HepG2 (cell line): ENCODE measurements around the gene TAGLN2. TPM values are rescaled to one million over a fixed set of nuclear protein-coding genes. Genes with fewer than 3 reads are reported as not detected.

ENCODE experiments used
- ATF1 ChIP-seq: IDR thresholded peaks from 2 replicates; pipeline ENCODE4 v1.6.1; 2016; ENCODE audit warnings: mild to moderate bottlenecking, control low read depth
- BHLHE40 ChIP-seq: IDR thresholded peaks from 2 replicates; pipeline ENCODE4 v1.6.1; 2011; ENCODE audit warnings: low read length, improper control_type of control experiment
- CBX1 ChIP-seq: IDR thresholded peaks from one replicate; pipeline ENCODE4 v1.6.1; 2016; ENCODE audit warnings: antibody characterized with exemption, low read depth
- CEBPG ChIP-seq: IDR thresholded peaks from 2 replicates; pipeline ENCODE4 v1.6.1; 2016
- E2F5 ChIP-seq: sonication (generic); formaldehyde crosslinking; conservative IDR thresholded peaks from 2 replicates; pipeline ENCODE4 v1.4.0; 2020; ENCODE audit warnings: missing genetic modification reagents
- FOSL1 ChIP-seq: sonication (generic); formaldehyde crosslinking; IDR thresholded peaks from 2 replicates; pipeline ENCODE4 v1.9.0; 2021; ENCODE audit warnings: missing genetic modification reagents, borderline replicate concordance
- FOSL2 ChIP-seq: sonication (generic); formaldehyde crosslinking; IDR thresholded peaks from 2 replicates; pipeline ENCODE4 v1.4.0; 2020; ENCODE audit warnings: missing genetic modification reagents
- GRHL1 ChIP-seq: sonication (generic); formaldehyde crosslinking; conservative IDR thresholded peaks from 2 replicates; pipeline ENCODE4 v1.8.0; 2022; ENCODE audit warnings: missing genetic modification reagents
- IKZF1 ChIP-seq: fragments of 450-650 bp; IDR thresholded peaks from 2 replicates; pipeline ENCODE4 v1.7.1; 2016
- KLF16 ChIP-seq, 2 experiments: sonication (generic) in 1 of 2; formaldehyde crosslinking in 1 of 2; IDR thresholded peaks; 2 replicates each; pipeline versions ENCODE4 v1.6.1 to v1.8.0; 2016 to 2023; ENCODE audit warnings: missing genetic modification reagents in 2 of 2, missing compliant biosample characterization in 1 of 2
- NBN ChIP-seq: fragments of 450-650 bp; conservative IDR thresholded peaks from 2 replicates; pipeline ENCODE4 v1.6.1; 2017
- NCOA2 ChIP-seq: sonication (generic); formaldehyde crosslinking; IDR thresholded peaks from 2 replicates; pipeline ENCODE4 v1.8.0; 2022; ENCODE audit warnings: inconsistent platforms
- PHB2 ChIP-seq: fragments of 450-650 bp; IDR thresholded peaks from 2 replicates; pipeline ENCODE4 v1.6.1; 2018; ENCODE audit not compliant: partially characterized antibody
- SCMH1 ChIP-seq: sonication (generic); formaldehyde crosslinking; IDR thresholded peaks from 2 replicates; pipeline ENCODE4 v1.9.0; 2021; ENCODE audit warnings: missing genetic modification reagents, mild to moderate bottlenecking, borderline replicate concordance
- SIX1 ChIP-seq: sonication (generic); formaldehyde crosslinking; IDR thresholded peaks from 2 replicates; pipeline ENCODE4 v1.4.0; 2020; ENCODE audit warnings: missing genetic modification reagents, borderline replicate concordance
- SRSF1 ChIP-seq: fragments of 200-400 bp; formaldehyde crosslinking; optimal IDR thresholded peaks from 2 replicates; pipeline ENCODE3; 2017; ENCODE audit warnings: mild to moderate bottlenecking, low read depth, low read length, moderate library complexity
- TBL1XR1 ChIP-seq: fragments of 150-350 bp; IDR thresholded peaks from 2 replicates; pipeline ENCODE4 v1.6.1; 2014; ENCODE audit warnings: borderline replicate concordance, low read length; ENCODE audit not compliant: partially characterized antibody
- YY1 ChIP-seq: IDR thresholded peaks from 2 replicates; pipeline ENCODE4 v1.6.1; 2011; ENCODE audit warnings: low read length, low read depth, moderate library complexity, mild to moderate bottlenecking; ENCODE audit not compliant: insufficient read depth, insufficient replicate concordance
- ZFP1 ChIP-seq: IDR thresholded peaks from 2 replicates; pipeline ENCODE4 v1.6.1; 2016
- ZFP90 ChIP-seq: sonication (generic); formaldehyde crosslinking; IDR thresholded peaks from 2 replicates; pipeline ENCODE4 v1.8.0; 2022; ENCODE audit warnings: missing genetic modification reagents, mild to moderate bottlenecking, inconsistent platforms, borderline replicate concordance
- ZKSCAN1 ChIP-seq: fragments of 150-350 bp; IDR thresholded peaks from 2 replicates; pipeline ENCODE4 v1.6.1; 2014; ENCODE audit warnings: low read length
- ZNF138 ChIP-seq: sonication (generic); formaldehyde crosslinking; IDR thresholded peaks from 2 replicates; pipeline ENCODE4 v1.5.0; 2020; ENCODE audit warnings: mild to moderate bottlenecking, low read depth, missing genetic modification reagents
- ZNF207 ChIP-seq: fragments of 450-650 bp; IDR thresholded peaks from 2 replicates; pipeline ENCODE4 v1.6.1; 2016; ENCODE audit warnings: antibody characterized with exemption, borderline replicate concordance
- ZNF251 ChIP-seq: sonication (generic); formaldehyde crosslinking; IDR thresholded peaks from 2 replicates; pipeline ENCODE4 v1.9.0; 2021; ENCODE audit warnings: mild to moderate bottlenecking, missing genetic modification reagents
- ZNF274 ChIP-seq: sonication (generic); formaldehyde crosslinking; IDR thresholded peaks from 2 replicates; pipeline ENCODE4 v1.5.1; 2020; ENCODE audit warnings: mild to moderate bottlenecking, missing genetic modification reagents
- ZNF3 ChIP-seq: IDR thresholded peaks from 2 replicates; pipeline ENCODE4 v1.7.0; 2017; ENCODE audit warnings: inconsistent platforms
- ZNF335 ChIP-seq: sonication (generic); formaldehyde crosslinking; IDR thresholded peaks from 2 replicates; pipeline ENCODE4 v1.4.0; 2020; ENCODE audit warnings: missing genetic modification reagents
- ZNF337 ChIP-seq: sonication (generic); formaldehyde crosslinking; IDR thresholded peaks from 2 replicates; pipeline ENCODE4 v1.5.1; 2020; ENCODE audit warnings: missing genetic modification reagents, low read depth, mild to moderate bottlenecking, borderline replicate concordance
- ZNF44 ChIP-seq: sonication (generic); formaldehyde crosslinking; IDR thresholded peaks from 2 replicates; pipeline ENCODE4 v1.5.1; 2020; ENCODE audit warnings: mild to moderate bottlenecking, missing genetic modification reagents
- ZNF460 ChIP-seq: sonication (generic); formaldehyde crosslinking; IDR thresholded peaks from 2 replicates; pipeline ENCODE4 v1.5.1; 2020; ENCODE audit warnings: missing genetic modification reagents, mild to moderate bottlenecking, borderline replicate concordance
- ZNF484 ChIP-seq: sonication (generic); formaldehyde crosslinking; IDR thresholded peaks from 2 replicates; pipeline ENCODE4 v1.5.1; 2020; ENCODE audit warnings: mild to moderate bottlenecking, low read depth, missing genetic modification reagents, borderline replicate concordance
- ZNF570 ChIP-seq: sonication (generic); formaldehyde crosslinking; IDR thresholded peaks from 2 replicates; pipeline ENCODE4 v1.4.0; 2020; ENCODE audit warnings: mild to moderate bottlenecking, missing genetic modification reagents, borderline replicate concordance
- ZNF737 ChIP-seq: sonication (generic); formaldehyde crosslinking; IDR thresholded peaks from 2 replicates; pipeline ENCODE4 v1.5.0; 2020; ENCODE audit warnings: missing genetic modification reagents, mild to moderate bottlenecking, borderline replicate concordance
- ZSCAN29 ChIP-seq: sonication (generic); formaldehyde crosslinking; conservative IDR thresholded peaks from 2 replicates; pipeline ENCODE4 v1.4.0; 2020; ENCODE audit warnings: mild to moderate bottlenecking, missing genetic modification reagents
- polyA plus RNA-seq, 8 experiments: library from polyadenylated mRNA; depleted of rRNA in 3 of 8; stranded (reverse) in 7 of 8; unstranded in 1 of 8; fragments of >200 nt; fragmentation: Illumina TruSeq in 4 of 8; extraction: Trizol in 4 of 8; gene quantifications; 2 replicates each; pipeline versions ENCODE4 v1.2.1 to v1.2.3, GENCODE V29; 2011 to 2016; ENCODE audit warnings: low read depth in 4 of 8, missing spikeins in 1 of 8, mixed read lengths in 1 of 8; ENCODE audit not compliant: insufficient read depth in 1 of 8
- total RNA-seq, 5 experiments: library from RNA; depleted of rRNA; stranded (reverse); fragments of >200 nt; fragmentation: Illumina TruSeq; extraction: Trizol; gene quantifications; 2 replicates each; pipeline ENCODE4 v1.2.3, GENCODE V29; 2016; ENCODE audit warnings: low read depth in 1 of 5

Gene TAGLN2
- total and polyA plus RNA-seq, 2 of the 13 experiments (the other 11 are each of a cell fraction or from before 2014, with no cell fraction given), result 6.7 to 17.2 TPM

- TF ChIP-seq ZNF337 (CRISPR knock-in tag) (no peak), ZNF3 (CRISPR knock-in tag) (no peak; the same call in 1 of the 2 replicates), ZKSCAN1 (no peak), NCOA2 (CRISPR knock-in tag) (peak; percentile 86), FOSL1 (CRISPR knock-in tag) (no peak), ZNF737 (CRISPR knock-in tag) (no peak), IKZF1 (no peak), BHLHE40 (peak; percentile 67; the same call in 1 of the 2 replicates), GRHL1 (CRISPR knock-in tag) (no peak), ATF1 (no peak; the same call in 1 of the 2 replicates), FOSL2 (CRISPR knock-in tag) (peak; percentile 74), ZSCAN29 (CRISPR knock-in tag) (no peak), ZNF138 (CRISPR knock-in tag) (no peak), ZNF207 (no peak), NBN (no peak), ZNF335 (peak; percentile 54; the same call in 1 of the 2 replicates), ZNF44 (CRISPR knock-in tag) (no peak), ZNF274 (CRISPR knock-in tag) (no peak), SRSF1 (no peak), SCMH1 (CRISPR knock-in tag) (no peak), TBL1XR1 (peak; percentile 52), CEBPG (CRISPR knock-in tag) (no peak), ZNF484 (CRISPR knock-in tag) (no peak), ZFP90 (no peak), KLF16 (CRISPR knock-in tag; IDR thresholded peaks at IDR 0.05) (0 out of 4 replicates have a peak, but pooled peaks of 1 of the 2 experiments have one; percentile 26), ZNF460 (CRISPR knock-in tag) (no peak), ZNF251 (no peak), YY1 (no peak), ZFP1 (peak; percentile 50; the same call in 1 of the 2 replicates), SIX1 (CRISPR knock-in tag) (peak; percentile 44; the same call in 1 of the 2 replicates), ZNF570 (CRISPR knock-in tag) (no peak), CBX1 (no peak), PHB2 (no peak), E2F5 (CRISPR knock-in tag) (no peak)
Observed at GRCh38 chr1:159970932-159971342, 45.6 kb upstream of the TAGLN2 start (continued).
